Cerebellar nuclear complex (tissue), 1 donor: ENCODE results near the gene STK10.

ENCODE experiments used
- DNase-seq, 2 experiments: peaks; one replicate each; lab custom pipeline; 2025; lab: John Stamatoyannopoulos, UW

The STK10 gene

DNA sequence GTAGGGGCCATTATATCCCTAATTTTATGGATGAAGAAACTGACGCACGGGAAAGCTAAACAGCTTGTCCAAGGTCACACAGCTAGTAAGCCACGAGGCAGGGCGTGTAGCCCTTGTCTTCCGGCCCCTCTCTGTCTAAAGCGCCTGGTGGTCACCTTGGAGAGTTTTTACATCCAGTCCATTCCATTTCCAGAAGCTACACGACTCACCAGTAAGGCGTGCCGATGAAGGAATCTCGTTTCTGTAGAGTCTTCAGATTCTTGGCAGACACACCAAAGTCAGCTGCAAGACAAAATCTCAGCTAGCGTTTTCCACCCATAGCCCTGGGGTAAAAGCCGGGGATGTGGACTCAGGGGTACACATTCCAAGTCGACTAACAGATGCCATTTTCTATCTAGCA, 80.5 kb downstream of the STK10 start:
- DNase-seq: no peak

GRCh38 chr5:172106511-172107356, 81.3 kb downstream of the STK10 start:
- peak in 1 of 2 experiments; percentile 52 for DNase-seq

DNA sequence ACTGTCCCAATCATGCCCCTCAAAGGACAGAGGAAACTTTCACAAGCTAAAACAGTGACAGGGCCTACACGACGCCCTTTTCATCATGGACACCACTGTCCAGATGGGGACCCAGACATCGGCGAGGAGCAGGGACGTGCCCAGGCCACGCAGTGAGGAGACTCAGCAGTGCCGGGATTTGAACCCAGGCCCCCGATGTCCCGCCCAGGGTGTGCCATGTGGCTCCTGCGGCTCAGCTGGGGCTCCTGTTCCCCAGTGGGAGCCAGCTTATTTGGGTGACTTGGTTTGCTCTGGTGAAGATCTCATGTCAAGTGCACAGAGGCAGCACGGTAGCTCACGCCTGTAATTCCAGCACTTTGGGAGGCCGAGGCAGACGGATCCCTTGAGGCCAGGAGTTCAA, 82.2 kb downstream of the STK10 start:
- DNase-seq: no peak

DNA sequence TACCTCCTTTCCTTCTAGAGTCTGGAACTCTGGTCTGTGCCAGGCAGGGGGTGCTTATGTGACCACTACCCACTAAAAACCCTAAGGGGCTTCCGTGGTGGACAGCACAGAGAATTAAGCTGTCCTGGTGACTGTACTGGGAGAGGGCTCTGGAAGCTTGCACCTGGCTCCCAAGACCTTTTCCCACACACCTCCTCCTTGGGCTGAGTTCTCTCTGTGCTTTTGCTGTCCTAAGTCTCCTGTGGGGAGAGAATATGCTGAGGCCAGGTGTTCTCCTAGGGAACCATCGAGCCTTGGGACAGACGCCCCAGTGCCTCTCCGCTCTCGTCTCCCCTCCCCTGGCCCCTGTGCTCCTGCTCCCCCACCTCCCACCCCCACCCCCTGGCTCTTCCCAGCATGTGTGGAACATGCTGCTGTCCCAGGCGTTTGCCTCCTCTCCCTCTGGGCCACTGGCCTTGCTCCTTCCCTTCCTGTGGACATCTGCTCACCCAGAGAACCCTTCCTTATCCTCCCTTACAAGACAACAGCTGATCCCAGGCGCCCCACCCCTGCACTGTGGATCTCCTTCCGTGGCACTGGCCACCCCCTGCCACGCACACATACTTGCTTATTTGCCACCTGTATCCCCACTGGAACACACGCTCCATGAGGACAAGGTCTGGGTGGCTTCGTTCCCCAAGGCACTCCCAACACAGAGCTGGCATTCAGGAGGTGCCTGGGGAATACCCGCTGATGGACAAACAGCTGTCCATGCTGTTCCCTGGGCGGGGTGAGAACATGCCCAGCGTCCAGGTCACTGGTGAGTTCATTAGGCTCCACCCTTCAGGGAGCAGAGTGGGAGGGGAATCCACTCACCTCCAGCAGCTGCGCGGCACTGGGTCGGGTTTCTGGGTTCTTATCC, 83.0 kb downstream of the STK10 start:
- DNase-seq: no peak

DNA sequence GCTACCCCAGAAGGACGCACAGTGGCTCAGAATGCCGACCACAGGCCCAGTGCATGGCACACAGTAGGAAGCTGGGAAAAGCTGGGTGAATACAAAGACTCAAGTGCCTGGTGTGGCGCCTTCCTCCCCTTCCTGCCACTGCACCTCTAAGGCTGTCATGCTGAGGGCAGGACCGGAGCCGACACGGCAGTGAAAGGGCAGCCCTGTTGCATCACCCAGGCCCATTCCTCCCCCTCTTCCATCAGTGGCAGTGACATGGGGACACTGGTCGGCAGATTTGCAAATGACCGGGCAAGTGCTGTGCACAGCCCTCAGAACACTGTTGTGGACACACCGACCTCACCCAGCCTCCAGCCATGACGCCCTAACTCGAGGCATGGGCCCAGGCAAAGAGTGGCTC, 84.0 kb downstream of the STK10 start:
- no peak for DNase-seq

DNA sequence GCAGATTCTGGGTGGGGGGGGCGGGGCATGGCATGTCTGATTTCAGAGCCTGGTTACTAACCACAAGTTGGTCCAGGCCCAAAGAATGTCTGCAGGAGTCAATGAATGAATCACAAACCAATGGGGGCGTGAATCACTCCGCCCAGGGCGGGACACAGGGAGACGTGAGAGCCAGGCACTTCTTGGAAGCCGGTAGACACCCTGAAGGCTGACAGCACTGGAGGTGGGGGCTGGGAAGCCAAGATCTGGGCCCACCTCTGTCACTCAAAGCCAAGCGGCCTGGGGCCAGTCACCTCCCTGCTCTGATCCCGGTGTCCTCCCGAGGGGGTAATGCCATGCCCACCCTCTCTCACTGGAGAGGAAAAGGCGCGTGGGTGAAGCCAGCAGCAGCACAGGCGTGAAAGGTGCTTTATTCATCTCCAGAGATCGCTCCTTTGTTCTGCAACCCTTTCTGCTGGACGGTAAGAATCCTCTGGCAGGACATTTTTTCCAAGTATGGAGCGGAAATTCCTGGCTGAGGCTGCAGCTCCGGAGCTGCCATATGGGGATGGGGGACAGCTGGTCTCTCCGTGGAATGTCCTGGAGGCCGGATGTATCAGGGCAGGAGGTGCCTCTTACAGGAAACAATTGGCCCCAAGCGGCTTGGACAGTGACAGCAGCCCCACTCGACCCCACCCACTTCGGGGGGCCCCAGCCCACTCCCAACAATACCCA, 85.0 kb downstream of the STK10 start:
- peak; percentile 76 to 80 for DNase-seq

GRCh38 chr5:172102218-172102870, 85.7 kb downstream of the STK10 start:
- DNase-seq: no peak

GRCh38 chr5:172101547-172102217, 86.3 kb downstream of the STK10 start:
- DNase-seq: no peak

DNA sequence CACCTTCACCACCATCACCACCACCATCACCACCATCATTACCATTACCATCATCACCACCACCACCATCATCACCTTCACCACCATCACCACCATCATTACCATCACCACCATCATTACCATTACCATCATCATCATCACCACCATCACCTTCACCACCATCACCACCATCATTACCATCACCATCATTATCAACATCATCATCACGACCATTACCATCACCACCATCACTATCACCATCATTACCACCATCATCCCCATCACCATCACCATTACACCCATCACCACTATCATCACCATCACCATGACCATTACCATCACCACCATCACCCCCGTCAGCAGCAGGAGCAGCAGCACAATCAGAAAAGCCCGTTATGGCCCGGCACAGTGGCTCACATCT, 89.1 kb downstream of the STK10 start:
- no peak for DNase-seq

- DNase-seq: no peak
These were observed 90.0 kb downstream of the STK10 start for GRCh38 chr5:172098046-172098445.

DNA sequence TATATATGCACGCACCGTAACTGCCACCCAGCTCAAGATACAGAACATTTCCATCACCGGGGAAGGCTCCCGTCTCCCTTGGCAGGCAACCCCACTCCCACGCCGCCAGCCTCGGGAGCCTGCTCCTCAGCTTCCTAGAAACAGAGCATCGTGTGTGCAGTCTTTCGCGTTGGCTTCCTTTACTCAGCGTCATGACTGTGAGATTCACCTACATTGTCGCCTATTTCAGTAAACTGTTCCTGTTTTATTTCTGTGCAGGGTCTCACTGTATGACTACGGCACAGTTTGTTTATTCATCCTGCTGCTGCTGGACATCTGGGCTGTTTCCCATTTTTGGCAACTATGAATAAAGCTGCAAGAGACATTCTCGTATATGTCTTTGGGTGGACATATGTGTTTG, 90.7 kb downstream of the STK10 start:
- no peak for DNase-seq

DNA sequence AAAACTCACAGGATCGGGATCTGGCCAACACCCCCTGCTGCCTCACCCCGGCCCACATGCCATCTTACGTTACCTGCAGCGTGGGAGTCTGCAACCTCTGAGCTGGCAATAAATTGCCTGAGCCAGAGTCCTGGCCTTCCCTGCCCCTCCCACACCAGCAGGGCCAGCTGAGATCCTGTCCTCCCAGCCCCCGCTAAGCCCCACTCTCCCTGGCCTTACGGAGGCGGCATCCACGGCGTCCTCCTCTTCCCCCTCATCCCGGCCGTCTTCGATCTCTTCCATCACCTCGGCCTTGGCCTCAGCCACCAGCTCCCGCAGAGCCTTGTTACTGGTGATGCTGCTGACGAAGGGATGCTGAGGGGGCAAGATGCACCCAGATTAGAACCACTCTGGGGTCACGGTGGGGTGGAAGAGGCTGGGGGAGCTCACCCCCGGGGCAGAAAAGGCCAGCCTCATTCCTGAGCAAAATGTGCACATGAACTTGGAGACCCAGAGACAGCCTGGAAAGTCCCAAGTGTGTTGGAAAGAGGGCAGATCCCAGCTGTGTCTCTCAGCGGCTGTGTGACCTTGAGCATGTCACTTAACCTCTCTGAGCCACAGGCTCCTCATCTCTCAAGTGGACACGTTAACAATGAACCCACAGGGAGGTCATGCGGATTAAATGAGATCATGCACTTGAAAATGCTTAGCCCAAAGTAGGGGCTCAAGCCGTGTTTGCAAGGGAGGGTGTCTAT, 91.7 kb downstream of the STK10 start:
- no peak for DNase-seq

DNA sequence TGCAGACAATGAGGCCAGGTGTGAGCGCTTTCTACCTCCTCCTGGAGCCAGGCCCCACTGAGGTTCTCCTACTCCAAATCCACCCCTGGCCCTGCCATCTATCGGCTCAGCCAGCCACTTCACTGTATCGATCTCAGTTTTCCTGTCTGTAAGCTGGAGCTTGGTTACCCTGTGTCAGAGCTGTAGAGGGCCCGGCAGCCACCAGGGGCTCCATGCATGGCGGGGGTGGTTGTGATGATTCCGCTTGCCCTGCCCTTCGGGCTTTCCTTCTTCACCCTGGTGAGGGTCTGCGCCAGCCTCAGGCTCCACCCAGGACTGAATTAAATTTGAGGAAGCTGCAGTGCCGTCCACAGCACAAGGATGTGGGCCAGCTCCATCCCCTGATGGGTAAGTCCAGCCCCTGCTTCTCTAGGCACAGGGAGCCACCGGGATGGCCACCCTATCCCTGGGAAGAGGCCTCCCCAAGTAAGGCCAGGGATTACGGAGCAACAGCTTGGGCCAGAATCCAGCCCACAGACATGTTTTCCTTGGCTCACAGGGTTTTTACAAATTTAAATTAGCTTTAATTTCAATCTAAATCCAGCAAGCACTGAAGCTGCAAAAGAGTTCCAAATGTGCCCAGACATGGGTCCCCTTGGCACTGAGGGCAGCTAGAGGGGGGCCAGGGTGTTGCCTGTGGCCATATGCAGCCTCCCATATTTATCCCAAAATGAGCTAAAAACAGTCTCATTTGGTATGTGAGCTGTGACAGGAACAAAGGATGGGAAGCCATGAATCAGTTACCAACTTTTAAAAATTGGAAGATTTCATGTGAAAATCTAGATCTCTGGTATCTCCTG, 92.4 kb downstream of the STK10 start:
- no peak for DNase-seq

- no peak for DNase-seq
These were observed 94.1 kb downstream of the STK10 start for GRCh38 chr5:172093965-172094364.

GRCh38 chr5:172093559-172093958, 94.5 kb downstream of the STK10 start:
- no peak for DNase-seq

DNA sequence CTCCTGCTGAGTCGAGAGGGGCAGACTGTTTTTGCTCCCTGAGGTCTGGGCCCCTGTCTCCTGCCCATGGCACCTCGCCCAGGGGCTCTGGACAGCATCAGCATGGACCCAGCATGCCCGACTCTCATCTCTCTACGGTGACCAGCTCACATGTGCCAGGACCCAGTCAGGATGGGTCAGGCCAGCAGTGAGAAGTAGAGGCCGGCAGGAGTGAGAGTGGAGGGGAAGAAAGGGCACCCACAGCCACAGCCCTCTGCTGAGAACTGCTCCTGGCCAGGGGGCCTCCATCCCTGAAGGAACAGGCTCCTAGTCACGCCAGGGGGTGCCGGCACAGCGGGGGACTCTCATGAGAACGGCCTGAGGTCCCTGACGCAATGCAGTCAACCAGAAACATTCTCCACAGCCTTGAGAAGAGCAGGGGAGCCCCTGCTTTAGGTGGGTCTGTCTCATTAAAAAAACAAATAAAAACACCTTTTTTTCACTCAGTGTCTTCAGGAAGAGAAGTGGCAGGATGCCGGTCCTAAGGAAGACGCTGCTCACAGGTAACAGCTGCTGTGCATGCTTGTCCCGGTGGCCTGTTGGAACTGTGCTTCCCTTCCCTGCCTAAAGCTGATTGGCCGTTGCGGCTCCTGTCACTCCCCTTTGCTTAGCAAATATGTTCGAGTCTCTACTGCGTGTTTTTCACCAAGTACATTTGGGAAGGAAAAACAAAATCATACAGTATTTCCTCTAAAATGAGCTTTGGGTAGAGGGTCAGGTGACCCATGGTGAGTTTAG, 95.9 kb downstream of the STK10 start:
- no peak for DNase-seq

DNA sequence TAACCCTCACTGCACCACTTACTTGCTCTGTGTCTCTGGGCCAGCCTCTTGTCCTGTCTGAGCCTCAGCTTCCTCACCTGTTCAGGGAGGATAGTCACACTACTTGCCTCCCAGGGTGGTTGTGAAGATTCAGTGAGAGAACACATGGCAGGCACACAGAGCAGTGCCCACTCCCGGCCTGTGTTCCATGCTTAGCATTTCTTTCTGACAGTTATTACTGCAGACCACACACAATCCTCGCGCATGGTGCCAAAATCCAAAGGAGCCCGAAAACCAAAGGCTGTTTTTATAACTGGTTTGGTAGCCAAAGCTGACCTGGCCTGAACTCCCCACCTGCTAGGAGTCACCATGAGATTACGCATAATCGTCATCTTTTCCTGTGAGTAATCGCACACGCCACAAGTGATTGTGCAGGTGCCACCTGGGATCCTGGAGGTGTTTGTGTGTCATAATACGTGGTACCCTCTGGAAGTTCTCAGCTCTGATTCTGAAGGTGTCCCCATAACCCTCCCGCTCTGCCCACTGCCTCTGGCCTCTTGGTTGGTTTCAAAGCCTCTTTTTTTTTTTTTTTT, 97.0 kb downstream of the STK10 start:
- no peak for DNase-seq

- no peak for DNase-seq
These were observed 98.5 kb downstream of the STK10 start for GRCh38 chr5:172089298-172090117.
